Esophagus muscularis mucosa (tissue), 4 donors: ENCODE data around the gene KLF15.

ENCODE experiments used
- EP300 ChIP-seq: sonication (generic); formaldehyde crosslinking; IDR thresholded peaks from one replicate; pipeline ENCODE4 v1.6.1; 2017; ENCODE audit warnings: antibody characterized with exemption
- POLR2A ChIP-seq: fragments of 450-650 bp; IDR thresholded peaks from one replicate; pipeline ENCODE4 v1.6.1; 2017; ENCODE audit warnings: antibody characterized with exemption, moderate library complexity, mild to moderate bottlenecking, low read depth
- POLR2AphosphoS5 ChIP-seq, 2 donors: sonication (generic); formaldehyde crosslinking; IDR thresholded peaks; one replicate each; pipeline ENCODE4 v1.6.1; 2017; ENCODE audit warnings: antibody characterized with exemption in 2 of 2
- TF ChIP-seq, protein P1 (sequence below), 3 experiments: fragments of 200-600 bp in 2 of 3; fragments of 450-650 bp in 1 of 3; sonication (generic) in 2 of 3; IDR thresholded peaks; one replicate each; pipeline ENCODE4 v1.5.1; 2017 to 2019; ENCODE audit warnings: antibody characterized with exemption in 3 of 3, mild to moderate bottlenecking in 2 of 3, moderate library complexity in 1 of 3

DNA sequence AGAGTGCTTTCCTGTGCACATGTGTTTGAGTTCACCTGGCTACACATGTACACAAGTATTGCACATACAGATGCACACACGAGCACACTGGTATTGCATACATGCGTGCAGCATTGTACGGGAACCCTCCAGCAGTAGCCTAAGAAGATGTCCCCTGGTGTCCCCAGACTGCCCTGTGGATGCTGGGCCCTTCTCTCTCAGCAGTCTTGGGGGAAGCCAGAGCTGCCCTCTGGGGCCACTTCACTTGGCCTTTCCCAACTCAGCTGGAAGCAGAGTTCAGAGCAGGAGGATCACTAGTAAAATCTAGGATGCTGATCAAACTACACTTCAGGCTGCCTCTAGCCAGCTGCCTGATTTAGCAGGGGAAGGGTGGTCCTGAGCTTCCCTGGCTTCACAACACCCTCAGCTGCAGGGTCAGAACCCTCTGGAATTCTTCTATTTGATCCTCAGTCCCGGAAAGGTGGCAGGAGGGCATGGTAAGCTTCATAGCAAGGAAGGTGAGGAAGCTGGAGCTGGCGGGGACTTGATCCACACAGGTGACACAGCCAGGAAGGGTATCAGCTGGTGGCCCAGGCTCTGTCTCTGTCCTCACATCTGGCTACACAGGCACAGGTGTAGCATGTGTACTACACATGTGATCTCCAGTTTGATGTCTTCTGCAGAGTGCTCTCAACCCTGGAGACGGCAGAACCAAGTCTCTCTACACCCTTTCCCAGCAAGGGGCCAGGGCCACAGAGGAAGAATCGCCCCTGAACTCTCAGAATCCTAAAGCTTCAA is 36.5 kb downstream of the KLF15 start:
- TF ChIP-seq POLR2AphosphoS5 (IDR thresholded peaks at IDR 0.05) (no peak), EP300 (no peak), POLR2A (no peak)
- TF ChIP-seq, protein P1, sequence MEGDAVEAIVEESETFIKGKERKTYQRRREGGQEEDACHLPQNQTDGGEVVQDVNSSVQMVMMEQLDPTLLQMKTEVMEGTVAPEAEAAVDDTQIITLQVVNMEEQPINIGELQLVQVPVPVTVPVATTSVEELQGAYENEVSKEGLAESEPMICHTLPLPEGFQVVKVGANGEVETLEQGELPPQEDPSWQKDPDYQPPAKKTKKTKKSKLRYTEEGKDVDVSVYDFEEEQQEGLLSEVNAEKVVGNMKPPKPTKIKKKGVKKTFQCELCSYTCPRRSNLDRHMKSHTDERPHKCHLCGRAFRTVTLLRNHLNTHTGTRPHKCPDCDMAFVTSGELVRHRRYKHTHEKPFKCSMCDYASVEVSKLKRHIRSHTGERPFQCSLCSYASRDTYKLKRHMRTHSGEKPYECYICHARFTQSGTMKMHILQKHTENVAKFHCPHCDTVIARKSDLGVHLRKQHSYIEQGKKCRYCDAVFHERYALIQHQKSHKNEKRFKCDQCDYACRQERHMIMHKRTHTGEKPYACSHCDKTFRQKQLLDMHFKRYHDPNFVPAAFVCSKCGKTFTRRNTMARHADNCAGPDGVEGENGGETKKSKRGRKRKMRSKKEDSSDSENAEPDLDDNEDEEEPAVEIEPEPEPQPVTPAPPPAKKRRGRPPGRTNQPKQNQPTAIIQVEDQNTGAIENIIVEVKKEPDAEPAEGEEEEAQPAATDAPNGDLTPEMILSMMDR (IDR thresholded peaks at IDR 0.05) = no peak
